Subcutaneous adipose tissue (tissue), 4 donors: ENCODE results near the gene SYNJ2BP. TPM values are rescaled to one million over a fixed set of nuclear protein-coding genes. Genes with fewer than 3 reads are reported as not detected.

Source experiments
- total RNA-seq, 4 donors: library from RNA; depleted of rRNA; stranded (reverse); fragments of >200 nt; gene quantifications; one replicate each; pipeline ENCODE4 v1.1.0, GENCODE V29; 2016
- TF ChIP-seq, protein P1 (sequence below): fragments of 450-650 bp; IDR thresholded peaks from one replicate; pipeline ENCODE4 v1.5.1; 2016; ENCODE audit warnings: low read depth, mild to moderate bottlenecking, control low read depth, antibody characterized with exemption, moderate library complexity

Gene SYNJ2BP
- total RNA-seq, 4 donors from 2014 or later: 16.3 to 23.4 (median 20.5) TPM

DNA sequence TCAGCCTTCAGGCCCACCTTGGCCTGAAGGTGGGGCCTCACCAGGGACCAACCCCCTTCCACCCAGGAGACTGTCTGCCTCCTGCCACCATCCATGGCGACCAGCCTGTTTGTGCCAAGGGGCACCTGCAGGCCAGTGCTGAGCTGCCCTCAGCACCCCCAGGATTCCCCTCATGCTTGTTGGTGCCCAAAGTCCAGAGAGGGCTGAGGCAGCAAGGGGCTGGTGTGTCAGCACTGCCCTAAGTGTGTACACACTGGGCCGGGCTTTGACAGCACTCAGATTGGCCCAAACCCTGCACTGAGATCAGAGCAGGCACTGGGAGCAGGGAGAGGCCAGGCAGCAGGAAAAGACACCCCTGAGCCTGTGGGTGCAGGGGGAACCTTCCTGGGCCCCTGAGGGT is 18.6 kb downstream of the SYNJ2BP start:
- TF ChIP-seq, protein P1, sequence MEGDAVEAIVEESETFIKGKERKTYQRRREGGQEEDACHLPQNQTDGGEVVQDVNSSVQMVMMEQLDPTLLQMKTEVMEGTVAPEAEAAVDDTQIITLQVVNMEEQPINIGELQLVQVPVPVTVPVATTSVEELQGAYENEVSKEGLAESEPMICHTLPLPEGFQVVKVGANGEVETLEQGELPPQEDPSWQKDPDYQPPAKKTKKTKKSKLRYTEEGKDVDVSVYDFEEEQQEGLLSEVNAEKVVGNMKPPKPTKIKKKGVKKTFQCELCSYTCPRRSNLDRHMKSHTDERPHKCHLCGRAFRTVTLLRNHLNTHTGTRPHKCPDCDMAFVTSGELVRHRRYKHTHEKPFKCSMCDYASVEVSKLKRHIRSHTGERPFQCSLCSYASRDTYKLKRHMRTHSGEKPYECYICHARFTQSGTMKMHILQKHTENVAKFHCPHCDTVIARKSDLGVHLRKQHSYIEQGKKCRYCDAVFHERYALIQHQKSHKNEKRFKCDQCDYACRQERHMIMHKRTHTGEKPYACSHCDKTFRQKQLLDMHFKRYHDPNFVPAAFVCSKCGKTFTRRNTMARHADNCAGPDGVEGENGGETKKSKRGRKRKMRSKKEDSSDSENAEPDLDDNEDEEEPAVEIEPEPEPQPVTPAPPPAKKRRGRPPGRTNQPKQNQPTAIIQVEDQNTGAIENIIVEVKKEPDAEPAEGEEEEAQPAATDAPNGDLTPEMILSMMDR: no peak

- TF ChIP-seq, protein P1: no peak
Measured at GRCh38 chr14:70397746-70398145, 19.1 kb downstream of the SYNJ2BP start.

- TF ChIP-seq, protein P1: no peak
Measured at GRCh38 chr14:70394674-70395306, 22.1 kb downstream of the SYNJ2BP start.

DNA sequence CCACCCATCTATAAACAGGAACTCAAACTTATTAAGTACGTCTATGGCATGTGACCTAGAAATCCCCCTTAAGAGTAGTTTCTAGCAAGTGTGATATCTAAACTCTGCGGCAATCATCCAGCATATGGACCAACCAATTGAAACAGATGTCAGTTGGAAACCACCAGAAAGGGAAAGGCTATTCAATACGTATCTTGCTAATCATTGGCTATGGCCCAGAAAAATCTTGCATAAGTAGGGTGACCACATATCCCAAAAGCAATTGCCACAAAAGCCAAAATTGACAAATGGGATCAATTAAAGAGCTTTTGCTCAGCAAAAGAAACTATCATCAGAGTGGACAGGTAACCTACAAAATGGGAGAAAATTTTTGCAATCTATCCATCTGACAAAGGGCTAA is 24.2 kb downstream of the SYNJ2BP start:
- TF ChIP-seq, protein P1: no peak

GRCh38 chr14:70391493-70392391 is 25.1 kb downstream of the SYNJ2BP start:
- TF ChIP-seq, protein P1: no peak

GRCh38 chr14:70382536-70382935 is 34.4 kb downstream of the SYNJ2BP start:
- TF ChIP-seq, protein P1: no peak

DNA sequence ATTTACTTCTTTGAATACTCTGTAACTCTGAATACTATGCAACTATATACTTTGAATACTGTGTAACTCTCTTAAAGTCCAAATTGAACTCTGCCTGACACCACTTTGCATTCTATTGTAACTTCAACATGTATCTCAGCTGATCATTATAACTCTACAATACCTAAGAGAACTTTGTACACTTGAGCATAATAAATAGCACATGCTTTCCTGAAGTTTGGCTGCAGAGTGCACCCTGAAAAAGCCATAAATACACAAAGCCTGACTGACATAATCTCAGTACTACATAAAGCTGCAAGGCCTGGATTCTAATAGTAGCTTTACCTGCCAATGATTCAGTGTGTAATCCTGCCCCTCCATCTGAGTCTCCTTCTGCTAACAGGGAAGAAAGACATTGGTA is 36.1 kb downstream of the SYNJ2BP start:
- TF ChIP-seq, protein P1: no peak
